Large intestine (tissue), 3 donors: ENCODE results near the gene CDX2. TPM values are rescaled to one million over a fixed set of nuclear protein-coding genes. Genes with fewer than 3 reads are reported as not detected.

ENCODE experiments used
- DNase-seq, 2 donors: peaks; one replicate each; pipeline versions ENCODE4 v3.0.0 to v3.0.0-alpha.2; 2013
- H3K27ac ChIP-seq: one replicate; pipeline ENCODE4 v1.5.1; 2013; ENCODE audit warnings: low read length
- H3K27me3 ChIP-seq: 2 replicates; pipeline ENCODE4 v1.6.1; 2013; ENCODE audit warnings: low read length; ENCODE audit not compliant: control insufficient read depth, insufficient read depth
- H3K36me3 ChIP-seq: 2 replicates; pipeline ENCODE4 v1.6.1; 2013; ENCODE audit warnings: low read length; ENCODE audit not compliant: control insufficient read depth, insufficient read depth
- H3K4me1 ChIP-seq: one replicate; pipeline ENCODE4 v1.6.1; 2013; ENCODE audit warnings: low read length; ENCODE audit not compliant: control insufficient read depth, insufficient read depth
- H3K4me3 ChIP-seq: one replicate; pipeline ENCODE4 v1.5.1; 2013; ENCODE audit warnings: low read length
- H3K9me3 ChIP-seq: one replicate; pipeline ENCODE4 v1.6.1; 2013; ENCODE audit warnings: mild to moderate bottlenecking, low read depth, low read length, moderate library complexity; ENCODE audit not compliant: control insufficient read depth
- WGBS: methylation state at CpG from one replicate; pipeline ENCODE4 v1.1.5; 2013; ENCODE audit warnings: low lambda C conversion rate; ENCODE audit not compliant: insufficient coverage; 5-methylcytosine and 5-hydroxymethylcytosine counted together
- polyA plus RNA-seq: library from polyadenylated mRNA; unstranded; fragments of 120-200 nt; gene quantifications from one replicate; pipeline ENCODE4 v1.2.1, GENCODE V29; 2013

Gene CDX2
- polyA plus RNA-seq, 1 donor = 132 TPM

- Histone ChIP-seq H3K4me3 (no peak overlapping the region), H3K27ac (no peak overlapping the region)
- no CpG with 5 or more reads among the region's 20 CpGs for WGBS
These were observed 32.8 kb upstream of the CDX2 start for GRCh38 chr13:28001837-28002473.

GRCh38 chr13:28001049-28001448 is 31.9 kb upstream of the CDX2 start:
- WGBS = no CpG with 5 or more reads among the region's 11 CpGs

More at GRCh38 chr13:28001837-28002473, 32.8 kb upstream of the CDX2 start:
- Histone ChIP-seq H3K4me1 (no peaks in the 10 kb centered on the region), H3K36me3 (no peaks in the 10 kb centered on the region), H3K27me3 (no peaks in the 10 kb centered on the region), H3K9me3 (no peaks in the 10 kb centered on the region)
- DNase-seq = no peak

GRCh38 chr13:28000567-28000966 is 31.5 kb upstream of the CDX2 start:
- Histone ChIP-seq H3K36me3 (no peaks in the 10 kb centered on the region), H3K27me3 (no peaks in the 10 kb centered on the region), H3K4me1 (no peaks in the 10 kb centered on the region), H3K4me3 (no peak overlapping the region), H3K9me3 (no peaks in the 10 kb centered on the region), H3K27ac (no peak overlapping the region)
- 40% methylated on average over 2 of the region's 5 CpGs for WGBS
- no peak for DNase-seq

More at GRCh38 chr13:28001049-28001448, 31.9 kb upstream of the CDX2 start:
- no peaks in the 10 kb centered on the region for H3K27me3 ChIP-seq
- H3K27ac ChIP-seq = no peak overlapping the region
- no peak for DNase-seq
- H3K4me3 ChIP-seq = no peak overlapping the region
- H3K36me3 ChIP-seq = no peaks in the 10 kb centered on the region
- H3K9me3 ChIP-seq = no peaks in the 10 kb centered on the region
- no peaks in the 10 kb centered on the region for H3K4me1 ChIP-seq

GRCh38 chr13:27997904-27998522 is 28.9 kb upstream of the CDX2 start:
- no peaks in the 10 kb centered on the region for H3K36me3 ChIP-seq
- H3K4me1 ChIP-seq = no peaks in the 10 kb centered on the region
- WGBS = 40% methylated on average over 1 of the region's 7 CpGs
- H3K27ac ChIP-seq = no peak overlapping the region
- H3K4me3 ChIP-seq = no peak overlapping the region
- no peaks in the 10 kb centered on the region for H3K27me3 ChIP-seq
- H3K9me3 ChIP-seq = no peaks in the 10 kb centered on the region
- peak in 1 of 2 donors; percentile 62 for DNase-seq

- DNase-seq = no peak
- Histone ChIP-seq H3K27ac (no peak overlapping the region), H3K27me3 (no peaks in the 10 kb centered on the region), H3K4me3 (no peak overlapping the region), H3K9me3 (no peaks in the 10 kb centered on the region), H3K36me3 (no peaks in the 10 kb centered on the region), H3K4me1 (no peaks in the 10 kb centered on the region)
- 100% methylated on average over 2 of the region's 6 CpGs for WGBS
These were observed 22.8 kb upstream of the CDX2 start for GRCh38 chr13:27991881-27992280.

- Histone ChIP-seq H3K9me3 (no peaks in the 10 kb centered on the region), H3K27ac (no peak within 1 kb of the TSS), H3K4me1 (peaks cover 3% of the 10 kb centered on the region), H3K36me3 (no peaks in the 10 kb centered on the region), H3K27me3 (no peaks in the 10 kb centered on the region), H3K4me3 (no peak within 1 kb of the TSS)
- DNase-seq = no peak
- WGBS = no CpG with 5 or more reads among the region's 11 CpGs
These were observed 19.4 kb upstream of the CDX2 start, which contains the start of gene URAD for GRCh38 chr13:27988520-27988919. TSS of gene URAD (minus strand) at chr13:27988693. CDS start at chr13:27988637, 56 bp downstream.

- peaks cover 10% of the 10 kb centered on the region for H3K27me3 ChIP-seq
- no peaks in the 10 kb centered on the region for H3K9me3 ChIP-seq
- no peak overlapping the region for H3K27ac ChIP-seq
- no peaks in the 10 kb centered on the region for H3K36me3 ChIP-seq
- WGBS = no CpG with 5 or more reads among the region's 1 CpG
- DNase-seq = no peak
- no peak overlapping the region for H3K4me3 ChIP-seq
- peaks cover 8% of the 10 kb centered on the region for H3K4me1 ChIP-seq
These were observed 16.5 kb upstream of the CDX2 start for GRCh38 chr13:27985600-27985999.

- DNase-seq = peak in 1 of 2 donors; percentile 16
- no peaks in the 10 kb centered on the region for H3K36me3 ChIP-seq
- H3K27ac ChIP-seq = no peak overlapping the region
- no CpG with 5 or more reads among the region's 2 CpGs for WGBS
- H3K4me1 ChIP-seq = peaks cover 8% of the 10 kb centered on the region
- peak overlapping the region; percentile 89 for H3K4me3 ChIP-seq
- no peaks in the 10 kb centered on the region for H3K9me3 ChIP-seq
- H3K27me3 ChIP-seq = peaks cover 36% of the 10 kb centered on the region
These were observed 13.2 kb upstream of the CDX2 start for GRCh38 chr13:27982361-27982760.

- Histone ChIP-seq H3K27me3 (peaks cover 47% of the 10 kb centered on the region), H3K4me3 (peak overlapping the region; percentile 89), H3K4me1 (peaks cover 8% of the 10 kb centered on the region), H3K27ac (peak overlapping the region; percentile 98), H3K9me3 (no peaks in the 10 kb centered on the region), H3K36me3 (no peaks in the 10 kb centered on the region)
- no peak for DNase-seq
- no CpG with 5 or more reads among the region's 11 CpGs for WGBS
These were observed 12.0 kb upstream of the CDX2 start for GRCh38 chr13:27981006-27981708.

- H3K9me3 ChIP-seq = no peaks in the 10 kb centered on the region
- DNase-seq = peak; percentile 88 to 96
- no peaks in the 10 kb centered on the region for H3K36me3 ChIP-seq
- H3K4me1 ChIP-seq = peaks cover 8% of the 10 kb centered on the region
- WGBS = 0% methylated on average over 4 of the region's 54 CpGs
- H3K4me3 ChIP-seq = peak overlapping the region; percentile 89
- peaks cover 54% of the 10 kb centered on the region for H3K27me3 ChIP-seq
- peak overlapping the region; percentile 98 for H3K27ac ChIP-seq
These were observed 11.3 kb upstream of the CDX2 start for GRCh38 chr13:27980280-27980998.
